ENCODE data around the gene MLXIPL. TPM values are rescaled to one million over a fixed set of nuclear protein-coding genes. Genes with fewer than 3 reads are reported as not detected.
"Not testable (repeated sequence)": the region's sequence is repeated elsewhere in the genome, so short reads cannot be mapped to it uniquely, and the experiment has no call there.

MLXIPL gene
- total RNA-seq, 1 donor from 2014 or later: 8.7 TPM

DNA sequence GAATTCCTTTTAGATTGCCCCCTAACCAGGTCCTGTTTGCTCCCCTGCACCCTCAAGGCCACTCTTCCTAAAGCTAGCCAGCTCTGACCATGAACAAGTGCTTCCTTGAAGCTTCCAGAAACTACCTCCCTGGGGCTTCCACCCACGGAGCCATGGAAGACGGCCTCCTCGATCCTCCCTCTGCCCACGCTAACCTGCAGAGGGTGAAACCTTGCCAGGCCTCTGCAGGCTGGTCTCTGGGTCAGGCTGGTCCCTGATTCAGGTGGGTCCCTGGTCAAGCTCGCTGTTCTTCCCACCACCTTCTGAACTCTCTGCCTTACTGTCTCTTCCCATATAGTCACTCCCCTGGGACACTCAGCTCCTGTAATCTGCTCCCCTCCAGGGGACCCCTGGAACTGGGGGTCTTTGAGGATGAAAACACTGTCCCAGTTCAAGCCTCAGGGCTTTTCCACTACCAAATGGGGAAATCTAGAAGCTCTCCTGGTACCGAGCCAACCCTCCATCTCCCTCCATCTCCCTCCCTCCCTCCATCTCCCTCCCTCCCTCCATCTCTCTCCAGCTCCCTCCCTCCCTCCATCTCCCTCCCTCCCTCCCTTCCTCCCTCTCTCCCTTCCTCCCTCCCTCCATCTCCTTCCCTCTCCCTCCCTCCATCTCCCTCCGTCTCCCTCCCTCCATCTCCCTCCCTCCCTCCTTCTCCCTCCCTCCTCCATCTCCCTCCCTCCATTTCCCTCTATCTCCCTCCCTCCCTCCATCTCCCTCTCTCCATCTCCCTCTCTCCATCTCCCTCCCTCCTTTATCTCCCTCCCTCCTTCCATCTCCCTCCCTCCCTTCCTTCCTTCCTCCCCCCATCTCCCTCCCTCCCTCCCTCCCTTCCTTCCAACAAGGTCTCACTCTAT lies 2.9 kb downstream of the MLXIPL start:
- Mint-ChIP-seq H3K4me3 (ENCODE audit: unreplicated experiment) (no peak overlapping the region), H3K36me3 (ENCODE audit: low read depth, unreplicated experiment) (no peaks in the 10 kb centered on the region), H3K27me3 (ENCODE audit: unreplicated experiment) (peaks cover 3% of the 10 kb centered on the region), H3K27ac (ENCODE audit: unreplicated experiment) (no peak overlapping the region), H3K4me1 (ENCODE audit: unreplicated experiment) (peaks cover 5% of the 10 kb centered on the region), H3K9me3 (ENCODE audit: unreplicated experiment) (no peaks in the 10 kb centered on the region)
- TF ChIP-seq, protein P1, sequence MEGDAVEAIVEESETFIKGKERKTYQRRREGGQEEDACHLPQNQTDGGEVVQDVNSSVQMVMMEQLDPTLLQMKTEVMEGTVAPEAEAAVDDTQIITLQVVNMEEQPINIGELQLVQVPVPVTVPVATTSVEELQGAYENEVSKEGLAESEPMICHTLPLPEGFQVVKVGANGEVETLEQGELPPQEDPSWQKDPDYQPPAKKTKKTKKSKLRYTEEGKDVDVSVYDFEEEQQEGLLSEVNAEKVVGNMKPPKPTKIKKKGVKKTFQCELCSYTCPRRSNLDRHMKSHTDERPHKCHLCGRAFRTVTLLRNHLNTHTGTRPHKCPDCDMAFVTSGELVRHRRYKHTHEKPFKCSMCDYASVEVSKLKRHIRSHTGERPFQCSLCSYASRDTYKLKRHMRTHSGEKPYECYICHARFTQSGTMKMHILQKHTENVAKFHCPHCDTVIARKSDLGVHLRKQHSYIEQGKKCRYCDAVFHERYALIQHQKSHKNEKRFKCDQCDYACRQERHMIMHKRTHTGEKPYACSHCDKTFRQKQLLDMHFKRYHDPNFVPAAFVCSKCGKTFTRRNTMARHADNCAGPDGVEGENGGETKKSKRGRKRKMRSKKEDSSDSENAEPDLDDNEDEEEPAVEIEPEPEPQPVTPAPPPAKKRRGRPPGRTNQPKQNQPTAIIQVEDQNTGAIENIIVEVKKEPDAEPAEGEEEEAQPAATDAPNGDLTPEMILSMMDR (IDR thresholded peaks at IDR 0.05; ENCODE audit: unreplicated experiment): no peak
- no peak for DNase-seq (ENCODE audit: low spot score)

DNA sequence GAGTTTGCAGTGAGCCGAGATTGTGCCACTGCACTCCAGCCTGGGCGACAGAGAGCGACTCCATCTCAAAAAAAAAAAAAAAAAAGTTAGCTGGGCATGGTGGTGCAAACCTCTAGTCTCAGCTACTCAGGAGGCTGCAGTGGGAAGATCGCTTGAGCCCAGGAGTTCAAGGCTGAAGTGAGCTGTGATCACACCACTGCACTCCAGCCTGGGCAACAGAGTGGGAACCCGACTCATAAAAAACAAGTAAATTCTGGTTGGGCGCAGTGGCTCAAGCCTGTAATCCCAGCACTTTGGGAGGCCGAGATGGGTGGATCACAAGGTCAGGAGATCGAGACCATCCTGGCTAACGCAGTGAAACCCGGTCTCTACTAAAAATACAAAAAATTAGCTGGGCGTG lies 4.9 kb downstream of the MLXIPL start:
- not testable (repeated sequence) for H3K27me3 Mint-ChIP-seq (ENCODE audit: unreplicated experiment); H3K4me3 Mint-ChIP-seq (ENCODE audit: unreplicated experiment); H3K9me3 Mint-ChIP-seq (ENCODE audit: unreplicated experiment); DNase-seq (ENCODE audit: low spot score); H3K4me1 Mint-ChIP-seq (ENCODE audit: unreplicated experiment); H3K36me3 Mint-ChIP-seq (ENCODE audit: low read depth, unreplicated experiment); H3K27ac Mint-ChIP-seq (ENCODE audit: unreplicated experiment)

DNA sequence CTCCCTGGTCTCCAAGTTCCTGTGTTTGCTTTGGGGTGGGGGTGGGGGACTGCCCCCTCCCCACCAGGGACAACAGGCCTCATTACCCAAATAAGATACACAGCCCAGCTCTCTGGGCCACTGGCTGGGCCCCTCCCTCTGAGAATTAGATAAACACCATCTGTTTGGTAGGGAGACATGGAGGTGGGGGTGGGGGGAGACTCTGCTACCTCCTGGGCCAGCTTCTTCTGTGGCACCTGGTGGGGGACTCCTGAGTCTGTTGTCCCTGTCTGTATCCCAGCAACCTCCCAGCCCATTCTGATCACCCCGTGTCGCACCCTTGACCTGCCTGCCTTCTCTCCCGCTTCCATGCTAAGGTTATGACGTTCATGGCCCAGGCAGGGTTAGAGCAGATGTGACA lies 5.8 kb downstream of the MLXIPL start:
- no peak overlapping the region for H3K27ac Mint-ChIP-seq (ENCODE audit: unreplicated experiment)
- peaks cover 2% of the 10 kb centered on the region for H3K27me3 Mint-ChIP-seq (ENCODE audit: unreplicated experiment)
- TF ChIP-seq, protein P1 (IDR thresholded peaks at IDR 0.05; ENCODE audit: unreplicated experiment): no peak
- no peak overlapping the region for H3K4me3 Mint-ChIP-seq (ENCODE audit: unreplicated experiment)
- DNase-seq (ENCODE audit: low spot score): no peak
- no peaks in the 10 kb centered on the region for H3K9me3 Mint-ChIP-seq (ENCODE audit: unreplicated experiment)
- H3K36me3 Mint-ChIP-seq (ENCODE audit: low read depth, unreplicated experiment): no peaks in the 10 kb centered on the region
- peaks cover 10% of the 10 kb centered on the region for H3K4me1 Mint-ChIP-seq (ENCODE audit: unreplicated experiment)

DNA sequence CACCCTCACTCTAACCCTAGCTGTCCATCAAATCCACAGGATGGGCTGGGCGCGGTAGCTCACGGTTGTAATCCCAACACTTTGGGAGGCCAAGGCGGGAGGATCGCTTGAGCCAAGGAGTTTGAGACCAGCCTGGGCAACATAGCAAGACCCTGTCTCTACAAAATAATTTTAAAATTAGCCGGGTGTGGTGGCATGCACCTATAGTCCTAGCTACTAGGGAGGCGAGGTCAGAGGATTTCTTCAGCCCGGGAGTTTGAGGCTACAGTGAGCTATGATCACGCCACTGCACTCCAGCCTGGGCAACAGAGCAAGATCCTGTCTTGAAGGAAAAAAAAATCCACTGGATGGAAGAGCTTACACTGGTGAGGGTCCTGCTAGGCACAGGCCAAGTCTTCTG lies 6.8 kb downstream of the MLXIPL start:
- DNase-seq (ENCODE audit: low spot score): not testable (repeated sequence)

DNA sequence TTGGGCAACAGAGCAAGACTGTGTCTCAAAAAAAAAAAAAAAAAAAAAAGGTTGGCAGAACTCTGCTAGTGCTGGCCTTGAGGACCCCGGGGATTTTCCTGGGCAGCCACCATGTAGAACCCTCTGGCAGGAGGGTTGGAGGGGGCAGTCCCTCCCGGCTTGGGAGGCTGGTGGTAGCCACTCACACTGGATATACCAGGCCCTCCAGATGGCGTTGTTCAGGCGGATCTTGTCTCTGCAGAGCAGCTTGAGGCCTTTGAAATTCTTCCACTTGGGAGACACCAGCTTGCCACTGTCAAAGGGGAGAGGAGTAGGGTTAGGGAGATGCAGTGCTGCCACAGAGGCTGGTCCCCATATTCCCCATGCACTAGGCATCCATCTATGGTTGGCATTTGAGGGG lies 8.4 kb downstream of the MLXIPL start:
- H3K36me3 Mint-ChIP-seq (ENCODE audit: low read depth, unreplicated experiment): peaks cover 4% of the 10 kb centered on the region
- no peak overlapping the region for H3K4me3 Mint-ChIP-seq (ENCODE audit: unreplicated experiment)
- no peak overlapping the region for H3K27ac Mint-ChIP-seq (ENCODE audit: unreplicated experiment)
- H3K4me1 Mint-ChIP-seq (ENCODE audit: unreplicated experiment): peaks cover 21% of the 10 kb centered on the region
- peaks cover 3% of the 10 kb centered on the region for H3K27me3 Mint-ChIP-seq (ENCODE audit: unreplicated experiment)
- DNase-seq (ENCODE audit: low spot score): no peak
- no peaks in the 10 kb centered on the region for H3K9me3 Mint-ChIP-seq (ENCODE audit: unreplicated experiment)
- TF ChIP-seq, protein P1 (IDR thresholded peaks at IDR 0.05; ENCODE audit: unreplicated experiment): no peak

More for the DNA sequence above, 6.8 kb downstream of the MLXIPL start:
- H3K4me1 Mint-ChIP-seq (ENCODE audit: unreplicated experiment): peaks cover 16% of the 10 kb centered on the region
- H3K36me3 Mint-ChIP-seq (ENCODE audit: low read depth, unreplicated experiment); H3K27ac Mint-ChIP-seq (ENCODE audit: unreplicated experiment); H3K9me3 Mint-ChIP-seq (ENCODE audit: unreplicated experiment); H3K4me3 Mint-ChIP-seq (ENCODE audit: unreplicated experiment); H3K27me3 Mint-ChIP-seq (ENCODE audit: unreplicated experiment): not testable (repeated sequence)

DNA sequence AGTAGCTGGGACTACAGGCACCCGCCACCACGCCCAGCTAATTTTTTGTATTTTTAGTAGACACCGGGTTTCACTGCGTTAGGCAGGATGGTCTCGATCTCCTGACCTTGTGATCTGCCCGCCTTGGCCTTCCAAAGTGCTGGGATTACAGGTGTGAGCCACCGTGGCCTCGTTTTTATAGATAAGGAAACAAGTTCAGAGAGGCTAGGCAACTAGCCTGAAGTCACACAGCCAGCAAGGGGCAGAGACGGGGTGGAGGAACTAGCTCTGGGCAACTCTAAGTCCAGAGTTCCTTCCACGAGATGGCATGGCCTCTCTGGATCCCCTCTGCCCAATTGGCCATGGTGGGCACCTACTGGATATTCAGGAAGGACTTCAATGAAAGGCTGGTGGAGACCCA lies 9.4 kb downstream of the MLXIPL start:
- H3K4me3 Mint-ChIP-seq (ENCODE audit: unreplicated experiment); H3K9me3 Mint-ChIP-seq (ENCODE audit: unreplicated experiment); H3K36me3 Mint-ChIP-seq (ENCODE audit: low read depth, unreplicated experiment); H3K27me3 Mint-ChIP-seq (ENCODE audit: unreplicated experiment); DNase-seq (ENCODE audit: low spot score); H3K27ac Mint-ChIP-seq (ENCODE audit: unreplicated experiment): not testable (repeated sequence)
- H3K4me1 Mint-ChIP-seq (ENCODE audit: unreplicated experiment): peaks cover 24% of the 10 kb centered on the region

Data from endothelial cell (in vitro differentiated cells).